Stimulated activated CD4-positive, alpha-beta T cell treated with anti-CD3 and anti-CD28 coated beads, Interleukin-2, amount 100 ng/mL, for 24 hours (primary cell): Measurements from ENCODE around the gene PIWIL1.

Experiments used
- DNase-seq, 2 donors: peaks; one replicate each; pipeline ENCODE4 v3.0.0-alpha.2; 2020

The PIWIL1 gene

GRCh38 chr12:130337488-130338303 is at the start of gene PIWIL1:
Gene PIWIL1 (plus strand): TSS chr12:130337887. CDS start chr12:130342592, 4,705 bp downstream.
- no peak for DNase-seq

GRCh38 chr12:130288206-130288605 is 49.5 kb upstream of the PIWIL1 start:
- DNase-seq, result no peak

- DNase-seq, result no peak
Observed at GRCh38 chr12:130288691-130289090, 49.0 kb upstream of the PIWIL1 start.

GRCh38 chr12:130290114-130290513 is 47.6 kb upstream of the PIWIL1 start:
- DNase-seq, result no peak

- DNase-seq, result no peak
Observed at GRCh38 chr12:130298322-130299021, 39.2 kb upstream of the PIWIL1 start.

- no peak for DNase-seq
Observed at GRCh38 chr12:130299574-130299973, 38.1 kb upstream of the PIWIL1 start.

GRCh38 chr12:130300090-130300489 is 37.6 kb upstream of the PIWIL1 start:
- DNase-seq, result no peak

GRCh38 chr12:130300737-130301535 is 36.8 kb upstream of the PIWIL1 start:
- no peak for DNase-seq

- no peak for DNase-seq
Observed at GRCh38 chr12:130301559-130301958, 36.1 kb upstream of the PIWIL1 start.

- DNase-seq, result no peak
Observed at GRCh38 chr12:130303781-130304180, 33.9 kb upstream of the PIWIL1 start.

- DNase-seq, result no peak
Observed at GRCh38 chr12:130307859-130308258, 29.8 kb upstream of the PIWIL1 start.

- DNase-seq, result no peak
Observed at GRCh38 chr12:130308393-130308792, 29.3 kb upstream of the PIWIL1 start.

- DNase-seq, result no peak
Observed at GRCh38 chr12:130316251-130316650, 21.4 kb upstream of the PIWIL1 start.

- no peak for DNase-seq
Observed at GRCh38 chr12:130320536-130320935, 17.2 kb upstream of the PIWIL1 start.

- no peak for DNase-seq
Observed at GRCh38 chr12:130322263-130322662, 15.4 kb upstream of the PIWIL1 start.

- DNase-seq, result no peak
Observed at GRCh38 chr12:130330685-130331084, 7.0 kb upstream of the PIWIL1 start.

- no peak for DNase-seq
Observed at GRCh38 chr12:130331146-130331545, 6.5 kb upstream of the PIWIL1 start.

- DNase-seq, result no peak
Observed at GRCh38 chr12:130333341-130333740, 4.3 kb upstream of the PIWIL1 start.

GRCh38 chr12:130334399-130334798 is 3.3 kb upstream of the PIWIL1 start:
- DNase-seq, result no peak

- no peak for DNase-seq
Observed at GRCh38 chr12:130334937-130335336, 2.8 kb upstream of the PIWIL1 start.

- peak in 1 of 2 donors; percentile 25 for DNase-seq
Observed at GRCh38 chr12:130335517-130336392, 1.9 kb upstream of the PIWIL1 start.

- DNase-seq, result no peak
Observed at GRCh38 chr12:130336723-130337487, 782 bp upstream of the PIWIL1 start.
